Esophagus squamous epithelium (tissue), 5 donors: ENCODE data around the gene PLSCR5. TPM values are rescaled to one million over a fixed set of nuclear protein-coding genes. Genes with fewer than 3 reads are reported as not detected.
A peak's percentile ranks its signal among the peaks of the same experiment; 100 is the strongest.

ENCODE experiments used
- DNase-seq: peaks from one replicate; lab custom pipeline; 2025; lab: John Stamatoyannopoulos, UW
- H3K27ac ChIP-seq, 4 donors: fragments of 200-600 bp; sonication (generic); one replicate each; pipeline ENCODE4 v1.5.1; 2016 to 2019; ENCODE audit warnings: mild to moderate bottlenecking in 1 of 4
- H3K27me3 ChIP-seq, 4 donors: fragments of 200-600 bp; sonication (generic); 1 replicate in 3 of 4; 2 replicates in 1 of 4; pipeline versions ENCODE4 v1.5.1 to v1.6.0; 2017 to 2021; ENCODE audit warnings: antibody characterized with exemption in 1 of 4
- H3K36me3 ChIP-seq, 3 donors: fragments of 200-600 bp; sonication (generic); one replicate each; pipeline ENCODE4 v1.5.1; 2016 to 2019
- H3K4me1 ChIP-seq, 3 donors: fragments of 200-600 bp; sonication (generic); one replicate each; pipeline ENCODE4 v1.5.1; 2017 to 2019
- H3K4me3 ChIP-seq, 4 donors: fragments of 200-600 bp; sonication (generic); 1 replicate in 3 of 4; 2 replicates in 1 of 4; pipeline ENCODE4 v1.5.1; 2016 to 2019; ENCODE audit warnings: mild to moderate bottlenecking in 2 of 4, moderate library complexity in 1 of 4
- H3K9me3 ChIP-seq, 3 donors: fragments of 200-600 bp; sonication (generic); one replicate each; pipeline ENCODE4 v1.5.1; 2016 to 2019
- POLR2A ChIP-seq, 4 donors: fragments of 450-650 bp; IDR thresholded peaks; one replicate each; pipeline ENCODE4 v1.6.1; 2017; ENCODE audit warnings: antibody characterized with exemption in 4 of 4, mild to moderate bottlenecking in 4 of 4, moderate library complexity in 3 of 4
- WGBS, 2 donors: methylation state at CpG; one replicate each; pipeline ENCODE4 v1.1.5; 2018; 5-methylcytosine and 5-hydroxymethylcytosine counted together
- intact Hi-C: fragments of 100-400 bp; cut with DNase I; formaldehyde crosslinking; loops from one replicate; pipeline ENCODE4 v1.15.0; 2022
- total RNA-seq, 4 donors: library from RNA; depleted of rRNA; stranded (reverse); fragments of >200 nt; gene quantifications; one replicate each; pipeline ENCODE4 v1.1.0, GENCODE V29; 2016
- TF ChIP-seq, protein P1 (sequence below), 6 experiments: fragments of 450-650 bp in 4 of 6; fragments of 200-600 bp in 2 of 6; sonication (generic) in 2 of 6; IDR thresholded peaks; one replicate each; pipeline ENCODE4 v1.5.1; 2016 to 2019; ENCODE audit warnings: antibody characterized with exemption in 6 of 6, mild to moderate bottlenecking in 4 of 6, moderate library complexity in 4 of 6
- donor health status: DM: yes; HTN: yes; CAD: no.

Gene PLSCR5
- total RNA-seq, 4 donors from 2014 or later, result not detected

DNA sequence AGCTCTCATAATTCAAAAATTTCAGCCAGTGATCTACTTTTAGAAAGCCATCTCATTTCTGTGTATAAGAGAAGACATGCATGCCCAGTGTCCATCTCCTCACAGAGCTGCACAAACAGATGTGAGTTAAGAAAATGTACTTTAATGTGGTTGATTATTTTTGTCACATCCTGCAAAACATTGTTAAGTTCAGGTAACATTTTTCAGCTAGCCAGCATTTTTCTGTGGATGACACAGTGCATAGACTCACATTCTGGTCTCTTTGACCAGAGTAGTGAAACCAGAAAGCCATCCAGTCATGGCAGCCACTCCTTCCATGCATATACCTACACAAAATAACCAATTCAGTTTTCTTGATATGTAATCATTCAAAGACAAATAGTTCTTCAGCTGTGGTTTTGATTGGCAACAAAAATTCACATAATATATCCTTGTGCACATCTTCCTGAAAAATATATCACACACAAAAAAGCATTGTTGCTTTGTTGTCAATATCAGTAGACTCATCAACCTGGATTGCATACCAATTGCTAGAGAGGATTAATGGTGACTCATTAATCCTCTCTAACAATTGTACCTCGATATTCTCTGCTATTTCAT is 58.7 kb downstream of the PLSCR5 start:
- no peak overlapping the region for H3K4me3 ChIP-seq
- TF ChIP-seq POLR2A (IDR thresholded peaks at IDR 0.05), result no peak
- TF ChIP-seq, protein P1, sequence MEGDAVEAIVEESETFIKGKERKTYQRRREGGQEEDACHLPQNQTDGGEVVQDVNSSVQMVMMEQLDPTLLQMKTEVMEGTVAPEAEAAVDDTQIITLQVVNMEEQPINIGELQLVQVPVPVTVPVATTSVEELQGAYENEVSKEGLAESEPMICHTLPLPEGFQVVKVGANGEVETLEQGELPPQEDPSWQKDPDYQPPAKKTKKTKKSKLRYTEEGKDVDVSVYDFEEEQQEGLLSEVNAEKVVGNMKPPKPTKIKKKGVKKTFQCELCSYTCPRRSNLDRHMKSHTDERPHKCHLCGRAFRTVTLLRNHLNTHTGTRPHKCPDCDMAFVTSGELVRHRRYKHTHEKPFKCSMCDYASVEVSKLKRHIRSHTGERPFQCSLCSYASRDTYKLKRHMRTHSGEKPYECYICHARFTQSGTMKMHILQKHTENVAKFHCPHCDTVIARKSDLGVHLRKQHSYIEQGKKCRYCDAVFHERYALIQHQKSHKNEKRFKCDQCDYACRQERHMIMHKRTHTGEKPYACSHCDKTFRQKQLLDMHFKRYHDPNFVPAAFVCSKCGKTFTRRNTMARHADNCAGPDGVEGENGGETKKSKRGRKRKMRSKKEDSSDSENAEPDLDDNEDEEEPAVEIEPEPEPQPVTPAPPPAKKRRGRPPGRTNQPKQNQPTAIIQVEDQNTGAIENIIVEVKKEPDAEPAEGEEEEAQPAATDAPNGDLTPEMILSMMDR (IDR thresholded peaks at IDR 0.05), result no peak
- no peaks in the 10 kb centered on the region for H3K27me3 ChIP-seq
- intact Hi-C loops, result no loop called here
- DNase-seq, result no peak
- WGBS, 2 donors, result 38 to 50% methylated on average over 1 of the region's 1 CpG
- H3K4me1 ChIP-seq, result peaks cover 0 to 30% (median 13%) of the 10 kb centered on the region in 3 donors
- H3K36me3 ChIP-seq, result no peaks in the 10 kb centered on the region
- no peaks in the 10 kb centered on the region for H3K9me3 ChIP-seq
- peak overlapping the region in 1 of 4 donors; percentile 10 for H3K27ac ChIP-seq

GRCh38 chr3:146544929-146545528 is 60.1 kb downstream of the PLSCR5 start:
- H3K4me1 ChIP-seq, result peaks cover 0 to 45% (median 15%) of the 10 kb centered on the region in 3 donors
- intact Hi-C loops, result no loop called here
- no peaks in the 10 kb centered on the region for H3K9me3 ChIP-seq

DNA sequence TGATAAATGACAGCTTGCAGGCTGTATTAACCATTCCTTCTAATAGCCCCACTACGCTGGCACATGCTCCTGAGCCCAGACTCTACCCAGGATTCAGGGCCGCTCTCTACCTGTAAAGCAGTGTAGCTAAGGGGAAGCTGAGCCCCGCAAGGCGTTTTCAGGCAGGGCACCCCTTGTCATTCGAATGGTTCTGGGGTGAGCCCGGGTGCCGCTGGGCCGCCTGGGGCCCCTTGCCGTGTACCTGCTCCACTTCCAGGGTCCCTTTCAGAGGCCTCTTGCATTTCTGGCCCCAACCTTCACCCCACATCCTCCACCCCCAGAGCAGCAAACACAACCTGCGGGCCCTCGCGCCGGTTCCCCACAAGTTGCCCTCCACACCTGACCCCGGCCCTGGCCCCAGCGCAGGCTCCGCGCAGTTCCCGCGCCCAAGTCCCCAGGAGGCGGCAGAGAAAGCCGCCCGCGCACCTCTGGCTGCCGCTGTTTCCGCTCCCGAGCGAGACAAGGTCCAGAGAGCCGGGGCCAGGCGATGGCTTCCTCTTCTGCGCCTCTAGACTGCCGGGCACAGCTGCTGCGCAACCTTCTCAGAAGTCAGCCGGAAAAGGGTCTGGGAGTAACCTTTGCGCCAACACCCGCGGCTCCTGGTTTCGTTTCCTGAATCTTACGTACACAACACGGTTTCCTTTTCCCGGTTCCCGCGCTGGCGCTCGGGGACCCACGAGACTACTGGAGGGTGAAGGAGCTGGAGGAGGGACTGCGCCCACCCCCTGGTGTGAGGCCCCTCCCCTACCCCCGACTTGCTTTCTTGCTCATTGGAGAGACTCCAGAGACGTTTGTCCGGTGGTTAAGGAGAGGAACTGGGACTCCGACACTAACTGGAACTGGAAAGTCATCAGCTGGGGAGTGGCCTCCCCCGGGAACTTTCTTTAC is 60.9 kb downstream of the PLSCR5 start, which contains the start of gene PLSCR1:
Gene PLSCR1, minus strand, starts transcription at position 606 of the 927 bp plus-strand sequence. CDS start 8,055 bp downstream, outside the sequence.
- TF ChIP-seq, protein P1 (IDR thresholded peaks at IDR 0.05), result no peak
- TF ChIP-seq POLR2A (IDR thresholded peaks at IDR 0.05), result peak in 3 of 4 donors; percentile 65 to 90 (median 85)
- peak; percentile 55 for DNase-seq
- H3K36me3 ChIP-seq, result no peaks in the 10 kb centered on the region
- peaks cover 0 to 52% (median 23%) of the 10 kb centered on the region in 3 donors for H3K4me1 ChIP-seq
- peak within 1 kb of the TSS; percentile 92 to 99 (median 97) for H3K27ac ChIP-seq
- H3K4me3 ChIP-seq, result peak within 1 kb of the TSS; percentile 62 to 86 (median 80)
- no peaks in the 10 kb centered on the region for H3K27me3 ChIP-seq
- H3K9me3 ChIP-seq, result no peaks in the 10 kb centered on the region
- intact Hi-C loops, result no loop called here
- WGBS, 2 donors, result 0% methylated on average over 16 to 24 of the region's 51 CpGs

More at GRCh38 chr3:146544929-146545528, 60.1 kb downstream of the PLSCR5 start:
- Histone ChIP-seq H3K27me3 (no peaks in the 10 kb centered on the region), H3K36me3 (no peaks in the 10 kb centered on the region), H3K4me3 (peak overlapping the region; percentile 62 to 86 (median 80)), H3K27ac (peak overlapping the region; percentile 92 to 99 (median 97))
- WGBS, 2 donors, result 46 to 55% methylated on average over 8 of the region's 8 CpGs
- no peak for DNase-seq
- TF ChIP-seq, protein P1 (IDR thresholded peaks at IDR 0.05), result no peak
- no peak for TF ChIP-seq POLR2A (IDR thresholded peaks at IDR 0.05)

DNA sequence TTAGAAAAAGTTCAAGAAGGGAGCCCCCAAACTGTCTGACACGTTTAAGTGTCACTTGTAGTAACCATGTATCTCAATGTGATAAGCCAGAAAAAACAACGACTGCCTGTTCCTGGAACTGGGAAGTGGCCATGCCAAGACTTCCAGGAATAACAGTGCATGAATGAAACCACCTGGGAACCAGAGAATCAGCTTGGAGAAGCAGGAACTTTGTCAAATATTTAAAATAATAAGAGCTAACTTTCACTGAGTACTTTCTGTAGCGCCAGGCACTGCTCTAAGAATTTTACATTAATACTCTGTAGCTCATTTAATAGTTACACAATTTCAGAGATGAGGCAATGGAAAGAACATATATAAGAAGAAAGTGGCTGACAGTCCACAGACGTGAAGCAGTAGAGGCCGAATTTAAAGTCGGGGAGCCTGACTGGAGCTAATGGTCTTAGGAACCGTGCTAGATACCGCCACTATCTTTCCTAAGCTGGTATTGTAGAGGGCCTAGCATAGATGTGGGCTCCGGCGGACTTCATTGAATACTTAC is 61.6 kb downstream of the PLSCR5 start:
- no peak for DNase-seq
- no peak for TF ChIP-seq POLR2A (IDR thresholded peaks at IDR 0.05)
- TF ChIP-seq, protein P1 (IDR thresholded peaks at IDR 0.05), result no peak
- Histone ChIP-seq H3K36me3 (no peaks in the 10 kb centered on the region), H3K4me3 (peak overlapping the region; percentile 62 to 86 (median 80)), H3K4me1 (peaks cover 0 to 60% (median 25%) of the 10 kb centered on the region in 3 donors), H3K27ac (peak overlapping the region; percentile 92 to 99 (median 97)), H3K9me3 (no peaks in the 10 kb centered on the region), H3K27me3 (no peaks in the 10 kb centered on the region)
- 3% methylated on average over 10 of the region's 10 CpGs for WGBS, 2 donors
- intact Hi-C loops, result no loop called here
